Suprapubic skin (tissue), 4 donors: Measurements from ENCODE around the gene CNP. TPM values are rescaled to one million over a fixed set of nuclear protein-coding genes. Genes with fewer than 3 reads are reported as not detected.

Experiments
- DNase-seq, 2 donors: peaks; one replicate each; pipeline ENCODE4 v3.0.0-alpha.2; 2019; ENCODE audit warnings: low spot score in 2 of 2
- H3K27ac ChIP-seq: fragments of 200-600 bp; sonication (generic); one replicate; pipeline ENCODE4 v1.5.1; 2019
- H3K27me3 ChIP-seq: fragments of 200-600 bp; sonication (generic); one replicate; pipeline ENCODE4 v1.5.1; 2019
- H3K36me3 ChIP-seq: fragments of 200-600 bp; sonication (generic); one replicate; pipeline ENCODE4 v1.5.1; 2019
- H3K4me1 ChIP-seq: fragments of 200-600 bp; sonication (generic); one replicate; pipeline ENCODE4 v1.5.1; 2019
- H3K4me3 ChIP-seq: fragments of 200-600 bp; sonication (generic); one replicate; pipeline ENCODE4 v1.5.1; 2019; ENCODE audit warnings: mild to moderate bottlenecking
- H3K9me3 ChIP-seq: fragments of 200-600 bp; sonication (generic); one replicate; pipeline ENCODE4 v1.5.1; 2019
- CTCF ChIP-seq, 2 donors: fragments of 200-600 bp in 1 of 2; fragments of 450-650 bp in 1 of 2; sonication (generic) in 1 of 2; IDR thresholded peaks; one replicate each; pipeline ENCODE4 v1.5.1; 2016 to 2019; ENCODE audit warnings: antibody characterized with exemption in 2 of 2, mild to moderate bottlenecking in 1 of 2, moderate library complexity in 1 of 2
- EP300 ChIP-seq: sonication (generic); formaldehyde crosslinking; IDR thresholded peaks from one replicate; pipeline ENCODE4 v1.6.1; 2017; ENCODE audit warnings: antibody characterized with exemption
- POLR2A ChIP-seq, 2 donors: fragments of 450-650 bp; IDR thresholded peaks; one replicate each; pipeline ENCODE4 v1.6.1; 2017; ENCODE audit warnings: antibody characterized with exemption in 2 of 2, mild to moderate bottlenecking in 2 of 2, moderate library complexity in 2 of 2
- POLR2AphosphoS5 ChIP-seq, 3 donors: sonication (generic); formaldehyde crosslinking; IDR thresholded peaks; one replicate each; pipeline ENCODE4 v1.6.1; 2017; ENCODE audit warnings: antibody characterized with exemption in 3 of 3
- WGBS: methylation state at CpG from one replicate; pipeline ENCODE4 v1.1.5; 2018; 5-methylcytosine and 5-hydroxymethylcytosine counted together
- total RNA-seq, 4 donors: library from RNA; depleted of rRNA; stranded (reverse); fragments of >200 nt; gene quantifications; one replicate each; pipeline ENCODE4 v1.1.0, GENCODE V29; 2016

The CNP gene
- total RNA-seq, 4 donors from 2014 or later, result 44.3 to 55.1 (median 47.3) TPM

GRCh38 chr17:41988418-41988817 is 21.8 kb downstream of the CNP start:
- no peak for DNase-seq
- 94% methylated on average over 2 of the region's 2 CpGs for WGBS

GRCh38 chr17:41989702-41990419 is 23.3 kb downstream of the CNP start:
- no peak for TF ChIP-seq CTCF (IDR thresholded peaks at IDR 0.05)
- no peak for TF ChIP-seq POLR2A (IDR thresholded peaks at IDR 0.05)
- no peak for TF ChIP-seq EP300
- TF ChIP-seq POLR2AphosphoS5 (IDR thresholded peaks at IDR 0.05), result no peak
- Histone ChIP-seq H3K4me3 (no peak overlapping the region), H3K4me1 (no peaks in the 10 kb centered on the region), H3K27ac (no peak overlapping the region), H3K27me3 (no peaks in the 10 kb centered on the region), H3K36me3 (peaks cover 86% of the 10 kb centered on the region), H3K9me3 (no peaks in the 10 kb centered on the region)
- peak in 1 of 2 donors; percentile 29 for DNase-seq
- 90% methylated on average over 5 of the region's 5 CpGs for WGBS

More at GRCh38 chr17:41988418-41988817, 21.8 kb downstream of the CNP start:
- Histone ChIP-seq H3K27me3 (no peaks in the 10 kb centered on the region), H3K27ac (no peak overlapping the region), H3K4me1 (no peaks in the 10 kb centered on the region), H3K4me3 (no peak overlapping the region), H3K9me3 (no peaks in the 10 kb centered on the region), H3K36me3 (peaks cover 81% of the 10 kb centered on the region)
- TF ChIP-seq POLR2AphosphoS5 (IDR thresholded peaks at IDR 0.05) (no peak), CTCF (IDR thresholded peaks at IDR 0.05) (no peak), POLR2A (IDR thresholded peaks at IDR 0.05) (no peak), EP300 (no peak)

- 58% methylated on average over 3 of the region's 3 CpGs for WGBS
- TF ChIP-seq POLR2A (IDR thresholded peaks at IDR 0.05) (no peak), CTCF (IDR thresholded peaks at IDR 0.05) (no peak), POLR2AphosphoS5 (IDR thresholded peaks at IDR 0.05) (no peak), EP300 (no peak)
- no peak overlapping the region for H3K4me3 ChIP-seq
- DNase-seq, result no peak
- no peak overlapping the region for H3K27ac ChIP-seq
- no peaks in the 10 kb centered on the region for H3K9me3 ChIP-seq
- peaks cover 98% of the 10 kb centered on the region for H3K36me3 ChIP-seq
- no peaks in the 10 kb centered on the region for H3K27me3 ChIP-seq
- H3K4me1 ChIP-seq, result no peaks in the 10 kb centered on the region
These were observed 26.0 kb downstream of the CNP start for GRCh38 chr17:41992576-41992975.

GRCh38 chr17:41996855-41997164 is 30.2 kb downstream of the CNP start:
- 86% methylated on average over 2 of the region's 2 CpGs for WGBS
- H3K9me3 ChIP-seq, result no peaks in the 10 kb centered on the region
- no peaks in the 10 kb centered on the region for H3K27me3 ChIP-seq
- peaks cover 4% of the 10 kb centered on the region for H3K4me1 ChIP-seq
- H3K4me3 ChIP-seq, result no peak overlapping the region
- no peak for DNase-seq
- H3K27ac ChIP-seq, result no peak overlapping the region
- TF ChIP-seq POLR2A (IDR thresholded peaks at IDR 0.05), result no peak
- TF ChIP-seq CTCF (IDR thresholded peaks at IDR 0.05), result no peak
- no peak for TF ChIP-seq EP300
- TF ChIP-seq POLR2AphosphoS5 (IDR thresholded peaks at IDR 0.05), result no peak
- peaks cover 98% of the 10 kb centered on the region for H3K36me3 ChIP-seq

GRCh38 chr17:41998497-41998896 is 31.9 kb downstream of the CNP start:
- Histone ChIP-seq H3K36me3 (peaks cover 93% of the 10 kb centered on the region), H3K9me3 (no peaks in the 10 kb centered on the region), H3K4me1 (peaks cover 4% of the 10 kb centered on the region), H3K27ac (no peak overlapping the region), H3K4me3 (no peak overlapping the region), H3K27me3 (no peaks in the 10 kb centered on the region)
- no peak for TF ChIP-seq CTCF (IDR thresholded peaks at IDR 0.05)
- DNase-seq, result no peak
- 28% methylated on average over 2 of the region's 2 CpGs for WGBS
